NCI-H2107 treated with DMSO at 0.1 percent for 48 hours (cell line): ENCODE data around the gene GSK3A.

Experiments used
- DNase-seq: peaks from one replicate; lab custom pipeline; 2025; ENCODE audit not compliant: unreplicated experiment; lab: John Stamatoyannopoulos, UW

The GSK3A gene

GRCh38 chr19:42249769-42250168, 7.4 kb upstream of the GSK3A start:
- no peak for DNase-seq

DNA sequence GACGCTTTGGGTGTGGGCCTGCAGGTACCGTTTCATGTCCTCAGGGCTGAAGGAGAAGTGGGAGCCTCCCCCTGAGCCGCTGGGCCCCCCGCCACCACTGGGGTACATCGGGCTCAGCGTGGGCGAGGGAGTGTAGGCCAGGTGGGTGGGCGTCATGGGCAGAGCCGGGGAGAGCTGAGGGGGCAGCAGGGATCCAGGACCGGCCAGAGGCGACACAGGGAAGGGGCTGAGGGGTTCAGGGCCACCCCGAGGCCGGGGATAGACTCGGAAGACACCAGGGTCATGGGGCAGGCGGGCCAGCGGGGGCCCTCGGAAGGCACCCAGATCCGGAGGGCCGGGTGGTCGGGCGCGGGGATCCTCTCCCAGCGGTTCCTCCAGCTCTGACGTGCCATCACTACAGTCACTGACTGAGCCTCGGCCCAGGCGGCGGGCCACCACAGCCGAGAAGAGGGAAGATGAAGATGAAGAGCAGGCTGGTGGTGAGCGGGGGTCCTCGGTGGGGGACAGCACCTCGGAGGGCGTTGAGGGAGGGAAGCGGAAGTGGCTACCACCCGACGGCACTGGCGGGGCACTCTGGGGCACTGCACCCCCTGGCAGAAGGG, 6.8 kb upstream of the GSK3A start:
- no peak for DNase-seq

GRCh38 chr19:42248270-42249148, 6.1 kb upstream of the GSK3A start:
- no peak for DNase-seq

DNA sequence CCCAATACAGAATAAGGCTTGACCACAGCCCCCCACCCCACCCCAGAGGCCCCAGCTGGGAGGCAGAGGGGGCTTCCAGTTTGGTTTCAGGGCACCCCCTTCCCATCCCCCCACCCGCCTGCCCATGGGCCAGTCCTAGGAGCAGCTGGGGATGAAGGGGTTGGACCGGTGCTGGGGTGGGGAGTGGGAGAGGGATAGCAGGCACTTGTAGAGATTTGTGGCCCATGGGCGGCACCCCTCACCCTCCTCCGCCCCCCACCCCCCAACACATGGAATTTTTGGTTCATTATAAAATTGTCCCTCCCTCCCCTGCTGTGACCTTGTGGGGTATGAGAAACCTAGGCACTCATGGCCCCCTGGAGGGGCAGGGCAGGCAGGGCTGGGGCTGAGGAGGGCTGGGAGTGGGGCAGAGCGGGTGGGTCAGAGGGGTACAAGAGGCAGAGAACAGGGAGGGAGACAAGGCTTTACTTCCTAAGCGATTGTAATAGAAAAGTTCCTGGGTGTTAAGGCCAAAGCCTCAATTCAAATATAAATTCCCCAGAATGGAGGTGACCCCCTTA, 5.3 kb upstream of the GSK3A start:
- DNase-seq: no peak

GRCh38 chr19:42246922-42247639, 4.7 kb upstream of the GSK3A start:
- DNase-seq: no peak

- DNase-seq: peak; percentile 16
Observed at GRCh38 chr19:42246143-42246921, 3.9 kb upstream of the GSK3A start.

DNA sequence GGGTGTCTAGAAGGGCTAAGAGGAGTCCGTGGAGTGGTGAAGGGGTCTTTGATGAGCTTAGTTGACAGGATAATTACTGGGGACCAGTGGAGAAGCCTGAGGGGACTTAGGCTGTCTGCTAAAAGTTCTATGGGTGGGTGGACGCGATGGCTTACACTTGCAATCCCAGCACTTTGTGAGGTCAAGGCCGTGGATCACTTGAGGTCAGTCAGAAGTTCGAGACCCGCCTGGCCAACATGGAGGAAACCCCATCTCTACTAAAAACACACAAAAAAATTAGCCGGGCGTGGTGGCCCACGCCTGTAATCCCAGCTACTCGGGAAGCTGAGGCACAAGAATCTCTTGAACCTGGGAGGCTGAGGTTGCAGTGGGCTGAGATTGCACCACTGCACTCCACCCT, 2.8 kb upstream of the GSK3A start:
- DNase-seq: no peak

GRCh38 chr19:42244347-42245220, 2.2 kb upstream of the GSK3A start:
- peak; percentile 93 for DNase-seq

GRCh38 chr19:42242069-42242511, 312 bp downstream of the GSK3A start:
- no peak for DNase-seq

GRCh38 chr19:42241279-42241678, 1.1 kb downstream of the GSK3A start:
- DNase-seq: no peak

- DNase-seq: no peak
Observed at GRCh38 chr19:42239544-42240220, 2.7 kb downstream of the GSK3A start.

DNA sequence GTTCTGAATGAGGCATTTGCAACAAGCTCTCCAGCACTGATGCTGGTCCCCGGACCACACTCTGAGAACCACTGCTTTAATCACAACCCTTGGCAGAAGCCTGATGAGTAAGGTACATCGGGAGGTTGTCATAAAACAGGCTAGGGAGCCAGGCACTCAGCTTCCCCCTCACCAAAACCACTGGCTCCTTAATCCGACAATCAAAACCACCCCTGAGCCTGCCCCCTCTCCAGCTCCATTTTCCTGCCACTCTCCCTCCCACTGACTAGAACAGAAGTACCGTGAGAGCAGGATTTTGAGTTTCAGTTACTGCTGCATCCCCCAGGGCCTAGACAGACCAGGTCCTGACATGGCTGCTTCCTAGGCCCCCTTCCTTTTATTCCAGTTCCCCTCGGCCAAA, 7.2 kb downstream of the GSK3A start:
- DNase-seq: no peak

GRCh38 chr19:42234364-42234763, 8.0 kb downstream of the GSK3A start:
- no peak for DNase-seq

DNA sequence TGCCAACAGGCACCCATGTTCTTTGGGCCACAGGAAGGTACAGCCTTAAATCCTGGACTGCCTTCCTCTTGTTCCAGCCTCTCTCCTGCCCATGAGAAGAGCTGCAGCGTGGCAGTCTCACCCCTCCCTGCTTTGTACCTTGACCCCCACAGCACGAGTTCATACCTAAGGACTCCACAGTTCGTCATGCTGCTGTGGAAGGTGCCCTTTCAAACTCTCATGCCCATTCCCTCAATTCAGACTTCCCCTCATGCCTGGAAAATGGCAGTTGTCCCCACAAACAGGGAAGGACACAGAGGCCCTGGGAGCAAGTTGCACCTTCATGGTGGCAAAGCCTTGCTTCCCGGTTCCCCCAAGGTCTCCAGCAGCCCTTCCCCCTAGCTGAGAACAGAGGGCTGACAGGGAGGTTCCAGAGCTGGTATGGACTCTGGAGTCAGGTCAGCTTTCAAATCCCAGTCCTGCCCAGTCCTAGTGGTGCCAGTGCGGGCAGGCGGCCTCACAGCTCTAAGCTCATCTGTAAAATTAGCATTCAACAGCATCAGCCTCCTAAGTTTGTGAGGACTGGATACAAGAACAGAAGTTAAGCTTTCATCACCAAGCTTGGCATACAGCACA, 8.6 kb downstream of the GSK3A start:
- DNase-seq: no peak

DNA sequence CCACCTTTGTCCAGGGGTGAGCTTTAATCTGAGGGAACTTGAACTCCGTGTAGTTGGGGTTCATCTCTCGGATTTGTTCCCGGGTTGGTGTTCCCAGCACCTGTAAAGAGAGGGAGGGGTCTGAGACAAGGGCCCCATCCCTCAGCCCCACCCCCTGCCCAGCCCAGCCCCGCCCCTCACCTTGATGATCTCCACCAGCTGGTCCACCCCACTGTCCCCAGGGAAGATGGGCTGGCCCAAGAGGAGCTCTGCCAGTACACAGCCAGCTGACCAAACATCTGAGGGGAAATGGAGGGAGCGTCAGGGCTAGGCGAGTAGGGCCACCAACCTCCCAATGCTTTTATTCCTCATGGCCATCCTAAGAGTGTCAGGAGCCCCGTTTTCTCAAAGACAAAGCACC, 9.3 kb downstream of the GSK3A start:
- no peak for DNase-seq

GRCh38 chr19:42232435-42232834, 10.0 kb downstream of the GSK3A start:
- no peak for DNase-seq

DNA sequence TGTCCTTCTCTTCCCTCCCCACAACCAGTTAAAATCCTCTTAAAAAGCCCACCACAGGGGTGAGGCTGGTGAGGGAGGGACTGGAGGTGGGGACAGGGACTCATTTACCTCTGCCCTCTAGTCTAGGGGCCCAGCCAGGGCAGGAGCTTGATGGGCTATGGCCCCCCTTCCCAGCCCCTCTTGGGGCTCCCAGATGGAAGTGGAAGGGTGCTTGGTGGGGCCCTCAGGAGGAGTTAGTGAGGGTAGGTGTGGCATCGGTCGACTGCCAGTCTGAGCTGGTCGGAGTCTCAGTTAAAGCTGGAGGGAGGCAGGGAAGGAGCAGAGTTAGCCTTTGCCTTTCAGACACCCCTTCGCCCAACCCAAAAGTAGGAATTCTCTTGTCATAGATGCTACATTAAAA, 11.8 kb downstream of the GSK3A start:
- no peak for DNase-seq

DNA sequence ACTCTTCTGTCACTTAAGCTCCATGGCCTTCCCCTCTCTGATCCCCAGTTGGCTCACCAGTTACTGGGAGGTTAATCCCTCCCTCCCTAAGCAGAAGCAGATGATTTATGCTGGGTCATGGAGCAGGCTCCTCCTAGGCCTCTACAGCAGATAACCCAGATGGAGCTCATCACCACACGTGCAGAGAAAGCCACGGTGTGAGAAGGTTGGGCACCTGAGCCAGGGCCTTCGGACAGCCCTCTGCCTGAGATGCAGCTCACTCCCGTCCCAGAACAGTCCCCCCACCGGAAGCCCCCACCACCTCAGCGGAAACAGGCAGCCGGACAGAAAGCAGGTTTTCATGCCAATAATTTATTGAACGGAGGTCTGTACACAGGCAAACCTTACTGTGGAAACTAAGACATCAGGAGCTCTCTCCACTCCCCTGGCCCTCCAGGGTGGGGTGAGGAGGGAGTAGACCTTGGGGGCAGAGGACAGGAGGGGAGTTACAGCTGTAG, 12.5 kb downstream of the GSK3A start:
- DNase-seq: no peak
